VCaP (cell line): ENCODE results near the gene TNIK.

Source experiments
- H3K27ac ChIP-seq: fragments of 450-650 bp; 2 replicates; pipeline ENCODE4 v1.5.1; 2017
- TF ChIP-seq, protein P1 (sequence below): fragments of 450-650 bp; conservative IDR thresholded peaks from 2 replicates; pipeline ENCODE4 v1.5.1; 2017; ENCODE audit warnings: mild to moderate bottlenecking, moderate library complexity

TNIK gene

GRCh38 chr3:171086914-171087313 lies 373.3 kb downstream of the TNIK start:
- H3K27ac ChIP-seq, result no peak overlapping the region
- TF ChIP-seq, protein P1, sequence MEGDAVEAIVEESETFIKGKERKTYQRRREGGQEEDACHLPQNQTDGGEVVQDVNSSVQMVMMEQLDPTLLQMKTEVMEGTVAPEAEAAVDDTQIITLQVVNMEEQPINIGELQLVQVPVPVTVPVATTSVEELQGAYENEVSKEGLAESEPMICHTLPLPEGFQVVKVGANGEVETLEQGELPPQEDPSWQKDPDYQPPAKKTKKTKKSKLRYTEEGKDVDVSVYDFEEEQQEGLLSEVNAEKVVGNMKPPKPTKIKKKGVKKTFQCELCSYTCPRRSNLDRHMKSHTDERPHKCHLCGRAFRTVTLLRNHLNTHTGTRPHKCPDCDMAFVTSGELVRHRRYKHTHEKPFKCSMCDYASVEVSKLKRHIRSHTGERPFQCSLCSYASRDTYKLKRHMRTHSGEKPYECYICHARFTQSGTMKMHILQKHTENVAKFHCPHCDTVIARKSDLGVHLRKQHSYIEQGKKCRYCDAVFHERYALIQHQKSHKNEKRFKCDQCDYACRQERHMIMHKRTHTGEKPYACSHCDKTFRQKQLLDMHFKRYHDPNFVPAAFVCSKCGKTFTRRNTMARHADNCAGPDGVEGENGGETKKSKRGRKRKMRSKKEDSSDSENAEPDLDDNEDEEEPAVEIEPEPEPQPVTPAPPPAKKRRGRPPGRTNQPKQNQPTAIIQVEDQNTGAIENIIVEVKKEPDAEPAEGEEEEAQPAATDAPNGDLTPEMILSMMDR, result no peak

DNA sequence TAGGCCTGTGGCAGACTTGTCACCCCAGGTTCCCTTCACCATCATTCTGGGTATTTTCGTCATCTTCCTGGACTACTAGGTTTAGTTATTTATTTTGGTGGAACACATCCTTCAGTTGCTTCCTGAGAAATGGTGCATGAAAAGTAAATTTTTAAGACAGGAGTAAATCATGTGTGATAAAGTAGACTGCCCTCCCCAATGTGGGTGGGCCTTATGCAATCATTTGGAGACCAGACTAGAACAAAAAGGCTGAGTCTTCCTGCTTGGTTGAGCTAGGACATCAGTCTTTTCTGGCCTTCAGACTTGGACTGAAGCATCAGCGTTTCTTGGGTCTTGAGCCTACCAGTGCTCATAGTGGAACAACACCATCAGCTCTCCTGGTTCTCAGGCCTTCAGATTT lies 382.9 kb downstream of the TNIK start:
- H3K27ac ChIP-seq, result no peak overlapping the region
- TF ChIP-seq, protein P1, result no peak

DNA sequence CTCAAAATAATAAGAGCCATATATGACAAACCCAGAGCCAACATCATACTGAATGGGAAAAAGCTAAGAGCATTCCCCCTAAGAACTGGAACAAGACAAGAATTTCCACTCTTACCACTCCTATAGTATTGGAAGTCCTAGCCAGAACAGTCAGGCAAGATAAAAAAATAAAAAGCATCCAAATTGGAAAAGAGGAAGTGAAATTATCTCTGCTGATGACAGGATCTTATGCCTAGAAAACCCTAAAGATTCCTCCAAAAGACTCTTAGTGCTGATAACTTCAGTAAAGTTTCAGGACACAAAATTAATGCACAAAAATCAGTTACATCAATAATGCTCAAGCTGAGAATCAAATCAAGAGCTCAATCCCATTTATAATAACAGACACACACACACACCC lies 387.8 kb downstream of the TNIK start:
- H3K27ac ChIP-seq, result no peak overlapping the region
- TF ChIP-seq, protein P1, result no peak

DNA sequence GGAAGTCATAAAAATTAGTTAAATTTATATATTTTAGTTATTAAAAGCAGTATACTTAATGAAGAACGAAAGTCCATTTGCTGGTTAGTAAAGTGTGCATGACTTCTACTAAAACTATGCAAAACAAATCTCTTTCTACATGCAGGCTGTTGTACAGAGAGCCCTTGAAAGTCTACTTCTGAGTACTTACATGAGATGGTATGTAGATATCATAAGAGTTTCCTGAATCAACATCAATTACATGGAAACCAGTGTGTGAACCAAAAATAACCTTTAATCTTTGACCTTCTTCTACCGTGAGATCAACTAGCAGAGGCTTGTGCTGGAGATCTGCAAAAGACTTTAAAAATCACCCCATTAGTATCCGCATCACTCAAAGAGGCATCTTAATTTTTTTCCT lies 391.5 kb downstream of the TNIK start:
- H3K27ac ChIP-seq, result no peak overlapping the region
- TF ChIP-seq, protein P1, result no peak

DNA sequence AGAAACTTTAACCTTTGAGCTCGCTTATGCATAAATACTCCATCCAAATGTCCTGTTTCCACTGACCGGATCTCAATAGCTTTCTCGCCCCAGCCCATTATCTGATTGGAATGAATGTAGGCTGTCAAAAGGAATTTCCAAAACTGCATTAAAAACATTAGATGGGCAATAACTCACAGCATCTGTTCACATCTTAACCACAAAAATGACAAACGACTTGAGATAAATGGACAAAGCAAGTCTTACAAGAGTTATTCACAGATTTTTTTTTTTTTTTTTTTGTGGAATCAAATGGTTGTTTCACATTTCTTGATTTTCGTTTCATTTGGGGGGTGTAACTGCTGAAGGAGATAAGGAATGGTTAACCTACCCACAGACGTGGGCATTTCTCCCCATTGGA lies 394.0 kb downstream of the TNIK start:
- H3K27ac ChIP-seq, result no peak overlapping the region
- TF ChIP-seq, protein P1, result no peak

DNA sequence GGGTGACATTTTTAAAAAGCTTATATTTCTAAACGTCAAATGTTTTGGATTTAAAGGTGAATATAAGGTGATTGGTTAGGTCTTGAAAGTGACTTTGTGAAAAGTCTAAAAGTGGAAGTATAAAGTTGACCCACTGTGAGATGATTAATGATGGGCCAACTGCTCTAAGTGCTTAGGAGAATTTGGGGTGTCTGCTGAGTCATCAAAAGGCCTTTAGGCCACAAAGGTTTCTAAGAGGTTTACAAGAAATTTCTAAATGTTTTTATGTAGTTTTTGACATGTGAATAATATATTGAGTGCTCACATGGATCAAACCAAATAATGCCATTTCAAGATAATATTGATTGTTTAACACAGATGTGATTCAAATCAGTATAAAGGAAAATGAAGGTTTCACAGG lies 394.5 kb downstream of the TNIK start:
- no peak overlapping the region for H3K27ac ChIP-seq
- TF ChIP-seq, protein P1, result no peak

- no peak overlapping the region for H3K27ac ChIP-seq
- TF ChIP-seq, protein P1, result no peak
These were observed 395.7 kb downstream of the TNIK start for GRCh38 chr3:171064461-171064860.

- TF ChIP-seq, protein P1, result no peak
- no peak overlapping the region for H3K27ac ChIP-seq
These were observed 398.5 kb downstream of the TNIK start for GRCh38 chr3:171061749-171062148.
